Esophagus mucosa (tissue), 1 donor: ENCODE measurements around the gene EFCAB6. TPM values are rescaled to one million over a fixed set of nuclear protein-coding genes. Genes with fewer than 3 reads are reported as not detected.

Source experiments
- ATAC-seq: fragments of 200-7000 bp; cut with Tn5 transposase; one replicate; pipeline ENCODE4 v1.9.1; 2020
- total RNA-seq: library from RNA; stranded (reverse); gene quantifications from one replicate; pipeline ENCODE4 v1.2.4, GENCODE V29; 2023
- donor health status: DM: yes; HTN: yes; CAD: no.

EFCAB6 gene
- total RNA-seq, 1 donor from 2014 or later: 1.6 TPM

DNA sequence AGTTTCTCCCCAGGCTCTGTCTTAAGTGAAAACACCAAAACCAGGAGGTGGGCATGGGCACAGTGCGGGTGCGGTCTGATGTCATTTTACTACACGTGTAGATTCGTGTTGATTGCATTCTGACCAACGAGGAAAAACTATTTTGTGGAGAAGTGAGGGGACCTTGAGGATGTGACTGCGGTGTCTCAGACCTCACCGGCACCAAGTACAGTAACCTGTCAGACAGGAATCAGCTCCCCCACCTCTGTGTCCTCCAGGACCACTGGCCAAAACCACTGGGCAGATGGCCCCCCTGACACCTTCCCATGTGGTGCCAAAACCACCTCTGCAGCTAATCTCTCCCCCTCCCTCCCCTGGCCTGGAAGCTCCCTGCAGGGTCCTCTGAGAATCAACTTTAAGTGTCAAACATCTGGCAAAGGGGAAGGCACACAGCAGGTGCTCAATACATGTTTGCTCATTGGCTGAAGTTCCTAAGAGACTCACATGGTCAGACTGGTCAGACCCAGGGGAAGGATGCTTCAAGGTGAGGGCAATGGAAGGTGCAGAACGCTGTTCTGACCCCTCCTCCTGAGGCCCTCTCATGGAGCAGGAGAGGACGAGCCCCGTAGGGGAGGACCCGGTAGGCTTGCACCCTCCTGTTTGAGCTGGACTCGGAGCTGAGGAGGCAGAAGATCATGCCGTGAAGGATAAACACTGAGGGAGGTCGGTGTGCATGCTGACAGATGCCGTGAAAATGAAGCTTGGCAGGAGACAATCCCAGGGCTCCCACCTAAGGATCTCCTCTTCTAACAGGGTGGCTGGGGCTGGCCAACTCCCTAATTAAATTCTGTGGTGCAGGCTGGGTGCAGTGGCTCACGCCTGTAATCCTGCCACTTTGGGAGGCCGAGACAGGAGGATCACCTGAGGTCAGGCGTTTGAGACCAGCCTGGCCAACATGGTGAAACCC is 270.4 kb downstream of the EFCAB6 start:
- ATAC-seq: no peak

DNA sequence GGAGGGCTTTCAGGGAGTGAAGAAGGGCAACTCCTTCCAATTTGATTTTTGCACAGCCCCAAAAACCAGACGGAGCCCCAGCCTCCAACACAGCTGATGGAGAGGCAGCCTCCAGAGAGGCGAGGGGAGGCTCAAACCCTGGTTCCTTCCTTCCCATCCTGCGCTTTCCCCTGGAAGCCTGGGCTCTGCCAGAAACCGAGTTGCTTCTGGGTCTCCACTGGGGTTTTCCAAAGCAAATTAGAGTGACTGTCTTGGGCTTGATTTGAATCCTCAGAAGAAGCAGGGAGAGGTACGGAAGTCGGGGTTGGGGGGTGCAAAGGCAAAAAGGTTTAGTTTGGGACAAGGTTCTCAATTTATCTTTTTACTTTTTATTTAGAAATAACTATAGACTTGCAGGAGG is 271.1 kb downstream of the EFCAB6 start:
- no peak for ATAC-seq

DNA sequence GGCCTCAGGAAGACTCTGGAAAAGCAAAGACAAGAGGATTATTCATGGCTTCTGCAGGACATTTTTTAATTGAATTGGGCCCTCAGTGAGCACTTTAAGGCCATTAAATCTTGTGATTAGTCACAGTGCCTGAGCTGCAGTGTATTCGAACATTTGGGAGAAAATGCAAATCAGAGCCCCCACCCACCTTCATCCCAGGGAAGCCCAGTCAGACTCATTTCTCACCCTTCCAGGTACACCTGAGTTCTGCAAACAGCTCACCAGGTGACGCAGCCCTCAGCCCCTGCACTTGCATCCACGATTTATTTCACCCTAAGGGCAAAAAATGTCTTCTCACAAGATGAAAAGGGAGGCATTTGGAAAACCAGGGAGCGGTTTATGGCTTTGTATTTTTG is 271.6 kb downstream of the EFCAB6 start:
- no peak for ATAC-seq

DNA sequence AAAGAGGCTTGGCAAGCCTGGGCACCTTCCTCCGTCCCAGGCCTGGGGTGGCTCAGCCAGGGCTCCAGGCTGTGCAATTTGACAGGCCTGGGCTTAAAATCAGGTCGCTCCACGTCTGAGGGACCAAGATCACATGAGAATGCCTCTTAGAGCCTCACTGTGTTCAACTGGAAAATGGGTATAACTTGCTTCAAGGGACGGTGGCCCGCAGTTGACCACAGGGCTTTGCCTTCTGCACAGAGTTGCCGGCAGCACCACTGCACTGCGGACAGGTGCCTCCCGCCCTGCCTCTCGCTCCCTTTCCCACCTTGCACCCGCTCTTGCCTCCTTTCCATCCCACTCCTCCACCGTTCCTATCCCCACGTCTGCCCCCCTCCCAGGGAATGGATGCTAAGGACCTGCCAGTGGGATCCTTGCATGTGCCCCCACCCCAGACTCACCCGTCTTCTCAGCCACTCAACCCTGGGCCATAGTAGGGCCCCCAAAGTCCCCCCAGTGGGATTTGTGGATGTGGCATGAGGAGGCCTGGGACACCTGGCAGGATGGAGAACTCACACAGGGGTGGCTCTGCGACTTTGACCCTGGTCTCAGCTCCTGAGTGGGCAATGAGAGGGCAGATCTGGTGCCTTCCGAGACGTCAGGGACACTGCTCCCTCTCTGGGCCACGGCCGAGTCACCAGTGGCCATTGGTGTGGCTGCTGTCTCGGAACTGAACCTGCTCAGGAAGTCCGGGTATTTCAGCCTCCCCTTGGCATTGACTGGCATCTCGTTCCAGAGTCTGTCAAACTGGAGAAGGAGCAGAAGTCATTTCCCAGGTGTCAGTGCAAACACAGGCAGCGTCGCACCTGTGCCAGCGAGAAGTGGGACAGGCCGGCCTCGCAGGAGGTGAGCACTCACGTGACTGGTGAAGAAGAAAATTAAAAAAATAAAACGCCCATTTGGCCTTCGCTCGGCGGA is 272.3 kb downstream of the EFCAB6 start:
- no peak for ATAC-seq

DNA sequence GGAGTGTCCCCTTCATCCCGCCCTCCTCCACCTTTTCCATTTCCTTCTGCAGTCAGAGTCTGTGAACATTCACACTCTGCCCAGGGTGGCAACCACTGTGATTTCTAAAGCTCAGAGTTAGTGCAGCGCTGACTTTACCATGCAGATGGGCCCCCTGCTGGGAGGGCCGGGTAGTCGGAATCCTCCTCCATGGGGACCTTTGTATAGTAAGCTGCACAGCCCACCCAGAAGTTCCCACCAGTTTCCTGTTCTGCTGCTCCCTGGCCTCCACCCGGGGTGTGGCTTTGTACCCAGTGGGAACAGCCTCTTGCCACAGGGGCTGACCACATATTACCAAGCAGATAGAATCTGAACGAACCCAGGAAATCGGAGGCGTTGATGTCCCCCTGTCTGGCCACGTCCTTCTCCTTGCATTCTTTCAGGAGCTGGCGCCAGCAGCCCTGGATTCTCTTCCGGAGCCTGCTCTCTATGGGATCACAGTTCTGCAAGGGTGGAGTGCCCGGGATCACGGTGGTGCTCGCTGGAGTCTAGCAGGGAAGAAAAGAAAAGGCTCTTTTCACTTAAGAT is 275.0 kb downstream of the EFCAB6 start:
- no peak for ATAC-seq

DNA sequence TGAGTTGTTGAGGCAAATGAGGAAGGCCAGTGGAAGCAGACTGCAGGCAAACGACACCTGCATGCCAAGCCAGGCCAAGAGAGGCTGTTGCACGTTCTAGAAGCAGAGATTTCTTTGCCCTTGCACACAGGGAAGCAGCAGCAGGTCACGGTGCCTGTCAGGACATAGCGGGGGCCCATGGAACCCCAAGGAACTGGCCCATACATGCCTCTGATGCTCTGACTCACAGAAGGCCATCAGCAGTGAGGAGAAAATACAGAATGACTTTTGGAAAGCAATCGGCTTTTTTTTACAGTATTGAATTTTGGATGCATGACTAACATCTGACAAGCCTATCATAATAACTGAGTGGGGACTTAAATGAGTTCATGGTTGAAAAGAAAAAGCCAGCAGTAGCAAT is 276.4 kb downstream of the EFCAB6 start:
- peak; percentile 70 for ATAC-seq

DNA sequence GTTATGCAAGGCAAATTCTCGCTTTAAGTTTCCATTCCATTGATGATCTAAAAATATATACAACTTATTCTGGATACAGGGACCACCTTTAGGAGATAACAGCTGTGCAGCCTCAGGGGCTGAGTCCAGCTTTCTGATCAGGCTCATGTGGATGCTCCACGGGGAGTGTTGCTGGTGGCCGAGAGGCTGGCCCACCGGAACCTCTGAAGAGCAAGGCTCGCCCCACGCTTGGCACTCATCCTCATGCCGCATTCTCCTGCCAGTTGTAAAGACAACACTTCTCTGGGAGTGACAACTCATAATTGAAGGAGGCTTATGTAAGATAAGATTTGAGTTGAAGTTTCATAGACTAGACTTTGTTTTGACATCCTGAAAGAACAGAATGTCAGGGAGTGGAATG is 276.8 kb downstream of the EFCAB6 start:
- ATAC-seq: peak; percentile 1

DNA sequence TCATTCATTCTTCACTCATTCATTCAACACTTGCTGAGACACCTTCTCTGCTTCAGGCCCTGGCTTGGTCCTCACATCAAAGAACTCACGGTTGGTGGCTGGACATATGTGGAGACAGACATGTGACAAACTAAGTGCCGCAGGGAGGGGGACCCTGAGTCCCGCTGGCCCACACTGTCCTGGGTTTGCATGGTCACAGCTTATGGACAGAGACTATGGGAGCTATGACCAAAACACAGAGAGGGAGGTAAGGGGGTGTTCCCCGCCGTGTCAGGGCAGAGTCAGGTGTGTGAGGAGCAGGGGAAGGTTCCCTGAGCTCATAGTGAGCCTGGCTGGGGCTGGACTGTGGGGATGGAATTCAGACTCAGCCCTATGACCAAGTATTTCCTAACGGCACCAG is 277.2 kb downstream of the EFCAB6 start:
- peak; percentile 20 for ATAC-seq

DNA sequence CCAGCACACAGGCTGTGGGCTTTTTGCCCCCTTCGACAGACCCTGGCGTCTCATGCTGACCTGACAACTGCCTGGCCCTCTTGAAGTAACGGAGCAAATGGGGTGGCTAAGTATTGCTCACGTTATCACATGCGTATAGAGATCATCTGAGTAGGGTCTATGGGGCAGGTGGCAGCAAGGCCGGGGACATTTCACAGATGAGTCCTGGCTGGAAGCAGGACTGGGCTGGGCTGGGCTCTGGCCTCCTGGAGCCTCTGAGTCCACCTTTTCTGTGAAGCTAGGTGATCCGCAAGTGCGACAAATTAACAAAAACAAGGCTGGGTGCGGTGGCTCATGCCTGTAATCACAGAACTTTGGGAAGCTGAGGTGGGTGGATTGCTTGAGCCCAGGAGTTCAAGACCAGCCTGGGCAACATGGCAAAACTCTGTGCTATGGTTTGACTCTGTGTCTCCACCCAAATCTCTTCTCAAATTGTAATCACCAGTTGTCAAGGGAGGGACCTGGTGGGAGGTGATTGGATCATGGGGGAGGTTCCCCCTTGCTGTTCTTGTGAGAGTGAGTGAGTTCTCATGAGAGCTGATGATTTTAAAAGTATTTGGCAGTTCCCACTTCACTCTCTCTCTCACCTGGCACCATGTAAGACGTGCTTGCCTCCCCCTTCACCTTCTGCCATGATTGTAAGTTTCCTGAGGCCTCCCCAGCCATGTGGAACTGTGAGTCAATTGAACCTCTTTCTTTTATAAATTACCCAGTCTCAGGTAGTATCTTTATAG is 278.3 kb downstream of the EFCAB6 start:
- ATAC-seq: no peak

DNA sequence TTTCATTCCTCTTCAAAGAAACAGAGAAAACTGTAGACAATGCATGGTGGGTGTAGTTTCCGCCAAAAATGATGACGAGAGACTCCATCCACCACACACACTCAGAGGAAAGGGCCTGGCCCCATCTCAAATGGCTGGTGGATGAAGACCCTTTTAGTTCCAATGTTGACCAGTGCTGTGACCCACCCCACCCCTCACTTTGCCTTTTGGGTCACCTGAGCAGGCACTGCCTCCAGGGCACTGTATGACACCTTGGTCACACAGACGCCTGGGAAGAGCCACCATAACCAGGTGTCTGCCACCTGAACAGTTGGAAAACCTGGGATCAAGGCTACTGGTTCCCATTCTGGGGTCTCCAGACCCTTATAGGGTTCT is 279.0 kb downstream of the EFCAB6 start:
- ATAC-seq: no peak

DNA sequence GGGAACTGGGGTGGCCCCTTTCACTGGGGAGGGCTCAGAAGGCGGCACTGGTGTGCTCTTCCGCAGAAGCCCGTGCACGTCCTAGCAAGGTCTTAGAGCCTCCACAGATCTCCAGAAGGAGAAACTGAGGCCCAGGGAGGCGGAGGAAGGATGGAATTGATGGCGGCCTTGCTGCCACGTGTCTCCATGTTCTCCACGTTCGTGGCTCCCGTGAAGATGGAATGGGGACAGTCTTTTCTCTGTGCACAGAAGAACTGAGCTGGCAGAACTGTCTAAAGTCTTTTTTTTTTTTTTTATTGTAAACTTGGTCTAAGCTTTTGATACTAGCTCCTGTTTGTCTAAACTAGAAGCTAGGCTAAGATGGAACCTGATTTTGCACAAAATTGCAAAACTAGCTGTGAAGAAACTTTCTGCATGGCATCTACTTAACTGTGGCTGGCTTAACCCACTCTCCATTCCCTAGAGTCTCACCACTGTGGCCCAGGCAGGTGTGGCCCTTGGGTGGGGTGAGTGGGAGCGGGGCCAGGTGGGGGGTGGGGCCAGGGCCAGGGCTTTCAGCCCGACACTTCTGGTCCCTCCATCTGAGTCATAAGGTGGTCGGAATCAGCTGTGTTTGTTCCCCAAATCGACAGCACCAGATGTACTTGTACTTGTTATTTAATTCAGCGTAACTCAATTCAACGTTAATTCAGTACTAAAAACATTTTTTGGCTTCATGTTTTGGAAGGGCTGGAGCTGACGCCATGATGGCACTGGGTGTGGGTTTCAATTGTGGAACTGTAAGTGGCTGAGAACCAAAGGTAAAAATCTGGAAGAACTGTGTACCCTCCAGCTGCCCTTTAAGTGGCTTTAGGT is 279.6 kb downstream of the EFCAB6 start:
- ATAC-seq: no peak

DNA sequence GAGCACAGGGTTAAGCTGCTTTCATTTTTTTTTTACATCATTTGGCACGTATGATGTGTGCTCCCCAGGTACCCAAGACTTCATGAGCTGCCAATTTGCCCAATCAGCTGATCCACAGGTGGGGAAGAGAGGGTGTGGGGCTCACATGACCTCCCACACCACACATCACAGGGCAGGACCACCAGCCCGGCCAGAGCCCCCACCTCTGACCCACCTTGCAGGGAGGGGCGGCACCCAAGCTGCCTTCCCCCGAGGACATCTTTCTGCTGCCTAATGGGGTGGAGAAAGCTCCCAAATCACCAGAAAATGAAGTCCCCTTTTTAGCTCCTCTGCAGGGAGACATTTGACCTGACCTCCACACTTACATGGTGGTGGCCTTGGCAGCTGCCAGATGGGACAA is 280.5 kb downstream of the EFCAB6 start:
- no peak for ATAC-seq

DNA sequence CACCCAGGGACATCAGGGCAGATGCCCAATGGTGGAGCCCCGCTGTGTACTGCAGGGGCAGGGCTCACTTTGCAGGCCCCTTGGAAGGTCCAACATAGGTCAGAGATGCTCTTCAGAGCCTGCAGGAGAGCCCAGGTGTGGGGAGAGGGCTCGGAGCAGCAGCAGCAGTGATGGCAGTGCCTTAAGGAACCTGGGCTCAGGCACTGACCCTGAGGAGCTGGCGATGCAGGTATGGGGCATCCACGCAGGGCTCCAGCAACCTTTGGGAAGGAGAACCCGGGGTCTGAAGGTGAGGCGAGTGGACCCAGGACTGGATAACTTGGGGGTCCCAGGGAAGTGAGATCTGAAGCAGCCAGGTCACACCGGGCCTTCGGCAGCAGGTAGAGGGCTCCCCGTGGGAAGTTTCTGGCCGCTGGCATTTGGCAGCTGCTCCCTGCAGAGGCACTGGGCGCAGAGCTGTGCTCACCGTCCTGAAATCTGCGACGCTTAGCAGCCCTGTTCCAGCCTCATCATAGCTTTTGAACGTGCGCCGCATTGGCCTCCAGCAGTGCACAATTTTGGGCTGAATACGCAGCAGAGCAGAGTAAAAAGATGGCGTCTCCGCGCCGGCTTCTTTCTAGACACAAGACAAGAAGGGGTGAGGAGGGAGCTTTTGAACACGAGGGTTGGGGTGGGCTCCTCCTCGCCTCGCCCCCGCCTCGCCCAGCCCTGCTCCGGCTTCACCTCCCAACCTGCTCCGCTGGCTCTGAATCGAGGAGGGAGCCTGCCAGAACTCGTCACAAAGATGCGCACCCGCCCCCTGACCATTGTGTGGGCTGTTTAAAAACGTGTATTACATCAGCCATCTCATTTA is 281.5 kb downstream of the EFCAB6 start:
- ATAC-seq: peak; percentile 88

DNA sequence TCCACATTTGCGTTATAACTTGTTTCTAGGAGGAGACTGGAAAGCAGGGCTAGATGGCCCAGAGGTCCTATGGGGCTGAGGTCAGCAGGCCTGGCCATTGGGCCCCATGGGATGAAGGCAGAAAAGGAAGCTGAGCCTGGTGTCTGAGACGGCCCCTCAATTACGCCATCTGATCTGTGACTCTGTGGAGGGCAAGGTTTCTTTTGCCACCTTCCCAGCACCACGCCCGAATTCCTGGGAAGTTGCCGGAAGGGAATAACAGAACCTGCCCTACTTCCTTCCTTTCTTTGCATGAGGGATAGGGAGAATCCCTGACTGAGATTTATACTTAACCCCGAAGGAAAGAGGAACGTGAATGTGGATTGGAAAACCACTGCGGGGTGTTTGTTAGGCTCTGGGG is 282.2 kb downstream of the EFCAB6 start:
- no peak for ATAC-seq

DNA sequence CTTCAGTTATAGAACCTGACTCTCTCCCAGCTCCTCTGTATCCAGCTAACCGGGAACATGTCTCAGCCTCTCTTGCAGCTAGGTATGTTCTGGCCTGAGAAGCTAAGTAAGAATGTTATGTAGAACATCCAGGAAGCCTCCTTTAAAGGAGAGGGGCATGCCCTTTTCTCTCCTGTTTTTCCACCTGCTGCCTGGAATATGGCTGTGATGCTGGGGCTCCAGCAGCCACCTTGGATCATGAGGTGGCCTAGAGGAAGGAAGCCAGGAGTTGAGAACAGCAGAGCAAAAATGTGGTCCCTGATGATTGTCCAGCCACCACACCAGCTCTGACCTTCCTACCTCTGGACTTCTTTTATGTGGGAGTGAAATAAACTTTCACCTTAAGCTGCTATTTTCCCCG is 282.6 kb downstream of the EFCAB6 start:
- ATAC-seq: no peak

DNA sequence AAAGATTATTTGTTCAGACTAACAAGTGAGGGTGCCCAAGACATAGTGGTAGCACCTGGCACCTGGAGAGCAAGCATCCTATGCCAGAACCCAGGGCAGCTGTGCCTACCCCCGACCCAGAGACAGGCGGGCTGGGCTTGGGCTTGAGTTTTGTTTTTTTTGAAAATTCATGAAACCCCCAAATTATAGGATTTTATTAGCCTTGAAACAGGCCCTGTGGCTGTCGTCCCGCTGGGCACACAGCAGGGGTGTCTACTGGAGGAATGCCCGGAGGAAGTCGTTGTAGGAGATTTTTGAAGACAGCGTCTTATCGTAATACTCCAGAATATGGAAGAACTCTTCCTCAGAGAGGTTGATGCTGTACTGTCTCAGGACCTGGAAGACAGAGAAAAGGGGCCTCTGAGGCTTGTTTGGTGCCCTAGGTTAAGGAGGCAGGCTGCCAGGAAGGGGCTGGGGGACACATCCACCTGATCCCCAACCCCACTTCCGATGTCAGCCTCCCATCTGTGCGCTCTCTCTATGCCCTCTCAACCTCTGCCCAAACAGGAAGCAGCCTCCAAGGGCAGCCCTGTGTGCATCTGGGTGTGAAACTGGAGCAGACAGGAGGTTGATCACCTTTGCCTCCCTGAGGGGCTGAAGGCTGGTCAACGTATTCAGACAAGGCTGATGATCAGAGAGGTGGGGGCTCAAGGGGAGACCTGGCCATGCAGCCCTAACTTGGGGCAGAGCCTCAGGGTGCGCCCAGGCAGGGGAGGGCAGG is 283.3 kb downstream of the EFCAB6 start:
- no peak for ATAC-seq

DNA sequence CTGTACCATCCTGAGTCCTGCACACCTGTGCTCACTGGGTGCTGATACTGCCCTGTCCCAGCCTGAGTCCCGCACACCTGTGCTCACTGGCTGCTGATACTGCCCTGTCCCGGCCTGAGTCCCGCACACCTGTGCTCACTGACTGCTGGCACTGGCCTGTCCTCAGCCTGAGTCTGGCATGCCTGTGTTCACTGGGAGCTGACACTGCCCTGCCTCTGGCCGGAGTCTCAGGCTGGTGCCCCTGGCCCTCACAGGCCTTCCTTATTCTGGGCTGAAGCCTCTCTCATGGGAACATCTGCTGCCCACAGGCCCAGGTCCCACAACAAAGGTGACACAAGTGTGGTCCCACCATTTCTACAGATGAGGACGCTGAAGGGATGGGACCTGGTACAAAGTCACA is 285.2 kb downstream of the EFCAB6 start:
- no peak for ATAC-seq

DNA sequence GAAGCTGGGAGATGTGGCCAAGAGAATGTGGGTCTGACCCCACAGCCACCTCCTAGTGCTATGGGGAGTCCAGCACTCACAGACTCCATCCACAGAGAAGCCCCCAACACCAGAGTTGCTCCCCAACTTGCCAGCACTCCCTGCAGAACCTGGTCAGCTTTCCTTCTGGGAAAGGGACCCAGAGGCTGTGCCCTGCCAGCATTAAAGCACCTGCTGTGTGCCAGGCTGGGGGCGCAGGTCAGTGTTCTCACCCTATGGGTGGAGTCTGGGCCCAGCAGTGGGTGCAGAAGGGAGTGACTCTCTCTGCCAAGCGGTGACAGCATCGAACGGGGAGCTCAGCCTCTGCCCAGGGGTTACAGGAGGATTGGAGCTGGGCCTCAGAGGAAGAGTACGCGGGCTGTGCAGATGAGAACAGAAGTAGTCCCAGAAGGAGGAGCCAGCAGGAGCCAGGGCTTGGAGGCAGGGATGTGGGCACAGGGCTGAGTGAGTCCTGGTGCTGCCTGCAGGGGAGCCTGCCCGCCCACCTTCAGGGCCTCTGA is 285.9 kb downstream of the EFCAB6 start:
- no peak for ATAC-seq

DNA sequence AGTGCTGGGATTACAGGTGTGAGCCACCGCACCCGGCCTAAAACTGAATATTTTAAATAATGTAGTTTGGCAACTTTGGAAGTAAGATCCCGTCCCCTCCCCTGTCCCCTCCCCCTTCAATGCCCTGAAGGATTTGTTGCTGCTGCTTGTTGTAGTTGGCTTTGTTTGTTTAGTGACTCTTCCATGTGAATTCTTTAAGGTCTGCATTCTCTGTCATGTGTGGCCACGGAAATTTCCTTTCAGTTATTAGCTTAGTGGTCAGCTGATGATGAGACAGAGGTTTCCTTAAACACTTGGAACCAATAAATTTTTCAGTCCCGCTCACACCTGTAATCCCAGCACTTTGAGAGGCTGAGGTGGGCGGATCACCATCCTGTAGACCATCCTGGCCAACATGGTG is 290.4 kb downstream of the EFCAB6 start:
- peak; percentile 63 for ATAC-seq
